Measurements from ENCODE around the gene NLGN3. TPM values are rescaled to one million over a fixed set of nuclear protein-coding genes. Genes with fewer than 3 reads are reported as not detected.

Gene NLGN3
- total RNA-seq, 4 donors from 2014 or later = 10.4 to 19.2 (median 10.8) TPM

DNA sequence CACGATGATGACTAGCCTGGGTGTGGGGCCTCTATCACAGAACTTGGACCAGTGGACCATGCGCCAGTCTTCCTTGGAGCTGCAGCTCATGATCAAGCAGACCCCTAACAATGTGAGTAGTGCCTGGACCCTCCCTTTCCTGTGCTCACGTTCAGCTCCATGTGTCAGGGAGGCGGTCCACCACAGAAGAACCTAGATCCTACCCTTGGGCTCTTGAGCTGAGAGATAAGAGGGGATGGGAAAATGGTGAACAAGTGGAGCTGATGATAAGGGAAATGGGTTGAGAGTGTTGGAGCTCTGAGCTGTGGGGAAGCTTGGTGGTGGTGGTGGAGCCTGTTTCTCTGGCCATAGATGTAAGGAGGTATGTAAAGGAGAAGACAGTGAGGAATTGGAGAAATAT is 13.1 kb upstream of the NLGN3 start:
- DNase-seq (ENCODE audit: low spot score in 2 of 2) = no peak
- TF ChIP-seq EP300 (IDR thresholded peaks at IDR 0.05) (no peak), POLR2A (IDR thresholded peaks at IDR 0.05) (no peak)
- TF ChIP-seq, protein P1, sequence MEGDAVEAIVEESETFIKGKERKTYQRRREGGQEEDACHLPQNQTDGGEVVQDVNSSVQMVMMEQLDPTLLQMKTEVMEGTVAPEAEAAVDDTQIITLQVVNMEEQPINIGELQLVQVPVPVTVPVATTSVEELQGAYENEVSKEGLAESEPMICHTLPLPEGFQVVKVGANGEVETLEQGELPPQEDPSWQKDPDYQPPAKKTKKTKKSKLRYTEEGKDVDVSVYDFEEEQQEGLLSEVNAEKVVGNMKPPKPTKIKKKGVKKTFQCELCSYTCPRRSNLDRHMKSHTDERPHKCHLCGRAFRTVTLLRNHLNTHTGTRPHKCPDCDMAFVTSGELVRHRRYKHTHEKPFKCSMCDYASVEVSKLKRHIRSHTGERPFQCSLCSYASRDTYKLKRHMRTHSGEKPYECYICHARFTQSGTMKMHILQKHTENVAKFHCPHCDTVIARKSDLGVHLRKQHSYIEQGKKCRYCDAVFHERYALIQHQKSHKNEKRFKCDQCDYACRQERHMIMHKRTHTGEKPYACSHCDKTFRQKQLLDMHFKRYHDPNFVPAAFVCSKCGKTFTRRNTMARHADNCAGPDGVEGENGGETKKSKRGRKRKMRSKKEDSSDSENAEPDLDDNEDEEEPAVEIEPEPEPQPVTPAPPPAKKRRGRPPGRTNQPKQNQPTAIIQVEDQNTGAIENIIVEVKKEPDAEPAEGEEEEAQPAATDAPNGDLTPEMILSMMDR (IDR thresholded peaks at IDR 0.05) = no peak
- Histone ChIP-seq H3K27ac (no peak overlapping the region), H3K9me3 (no peaks in the 10 kb centered on the region), H3K4me1 (peaks cover 0 to 10% (median 0%) of the 10 kb centered on the region in 4 donors), H3K27me3 (no peaks in the 10 kb centered on the region), H3K4me3 (no peak overlapping the region), H3K36me3 (peaks cover 0 to 93% (median 0%) of the 10 kb centered on the region in 3 donors)
- WGBS, 2 donors = 77 to 80% methylated on average over 1 to 4 of the region's 4 CpGs

DNA sequence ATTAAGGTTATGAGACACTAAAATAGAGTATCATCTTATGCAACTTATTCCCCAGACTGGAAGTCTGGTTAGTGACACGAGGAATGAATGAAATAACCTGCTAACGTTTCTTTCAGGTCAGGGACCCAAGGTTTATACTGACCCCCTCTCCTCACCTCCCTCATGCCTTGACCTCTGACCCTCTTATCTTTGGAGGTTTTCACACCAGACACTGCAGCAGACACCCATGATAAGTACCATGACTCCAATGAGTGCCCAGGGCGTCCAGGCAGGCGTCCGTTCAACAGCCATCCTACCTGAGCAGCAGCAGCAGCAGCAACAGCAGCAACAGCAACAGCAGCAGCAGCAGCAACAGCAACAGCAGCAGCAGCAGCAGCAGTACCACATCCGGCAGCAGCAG is 4.2 kb upstream of the NLGN3 start:
- Histone ChIP-seq H3K9me3 (no peaks in the 10 kb centered on the region), H3K36me3 (peaks cover 0 to 65% (median 0%) of the 10 kb centered on the region in 3 donors), H3K27ac (no peak overlapping the region), H3K4me1 (peaks cover 0 to 18% (median 0%) of the 10 kb centered on the region in 4 donors), H3K4me3 (no peak overlapping the region), H3K27me3 (no peaks in the 10 kb centered on the region)
- DNase-seq (ENCODE audit: low spot score in 2 of 2) = no peak
- WGBS, 2 donors = 52 to 73% methylated on average over 2 to 6 of the region's 6 CpGs
- TF ChIP-seq EP300 (IDR thresholded peaks at IDR 0.05) (no peak), POLR2A (IDR thresholded peaks at IDR 0.05) (no peak)
- TF ChIP-seq, protein P1 (IDR thresholded peaks at IDR 0.05) = no peak

DNA sequence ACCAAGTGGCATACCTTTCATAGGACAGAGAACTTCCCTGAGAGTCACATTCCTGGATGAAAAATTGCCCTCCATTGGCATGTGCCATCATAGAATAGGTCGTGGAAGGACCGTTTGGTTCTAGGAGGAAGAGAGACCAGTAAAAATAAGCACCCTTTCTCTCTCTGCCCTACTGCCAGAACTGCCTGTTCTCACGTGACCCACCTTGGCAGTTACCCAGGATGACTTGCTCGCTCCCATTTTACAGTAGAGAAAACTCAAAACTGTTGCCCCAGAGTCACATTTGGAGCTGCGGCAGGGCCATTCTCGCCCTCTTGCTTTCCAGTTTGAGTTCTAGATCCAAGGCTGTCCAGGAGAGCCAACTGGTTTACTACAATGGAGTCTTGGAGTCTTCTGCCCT is 1.1 kb upstream of the NLGN3 start:
- Histone ChIP-seq H3K4me3 (no peak overlapping the region), H3K9me3 (no peaks in the 10 kb centered on the region), H3K27ac (peak overlapping the region in 2 of 4 donors; percentile 54 to 82), H3K36me3 (peaks cover 0 to 35% (median 0%) of the 10 kb centered on the region in 3 donors), H3K4me1 (peaks cover 0 to 25% (median 0%) of the 10 kb centered on the region in 4 donors), H3K27me3 (no peaks in the 10 kb centered on the region)
- TF ChIP-seq, protein P1 (IDR thresholded peaks at IDR 0.05) = no peak
- TF ChIP-seq POLR2A (IDR thresholded peaks at IDR 0.05) (no peak), EP300 (IDR thresholded peaks at IDR 0.05) (no peak)
- peak; percentile 38 to 73 for DNase-seq (ENCODE audit: low spot score in 2 of 2)
- 3 to 50% methylated on average over 5 to 6 of the region's 6 CpGs for WGBS, 2 donors

DNA sequence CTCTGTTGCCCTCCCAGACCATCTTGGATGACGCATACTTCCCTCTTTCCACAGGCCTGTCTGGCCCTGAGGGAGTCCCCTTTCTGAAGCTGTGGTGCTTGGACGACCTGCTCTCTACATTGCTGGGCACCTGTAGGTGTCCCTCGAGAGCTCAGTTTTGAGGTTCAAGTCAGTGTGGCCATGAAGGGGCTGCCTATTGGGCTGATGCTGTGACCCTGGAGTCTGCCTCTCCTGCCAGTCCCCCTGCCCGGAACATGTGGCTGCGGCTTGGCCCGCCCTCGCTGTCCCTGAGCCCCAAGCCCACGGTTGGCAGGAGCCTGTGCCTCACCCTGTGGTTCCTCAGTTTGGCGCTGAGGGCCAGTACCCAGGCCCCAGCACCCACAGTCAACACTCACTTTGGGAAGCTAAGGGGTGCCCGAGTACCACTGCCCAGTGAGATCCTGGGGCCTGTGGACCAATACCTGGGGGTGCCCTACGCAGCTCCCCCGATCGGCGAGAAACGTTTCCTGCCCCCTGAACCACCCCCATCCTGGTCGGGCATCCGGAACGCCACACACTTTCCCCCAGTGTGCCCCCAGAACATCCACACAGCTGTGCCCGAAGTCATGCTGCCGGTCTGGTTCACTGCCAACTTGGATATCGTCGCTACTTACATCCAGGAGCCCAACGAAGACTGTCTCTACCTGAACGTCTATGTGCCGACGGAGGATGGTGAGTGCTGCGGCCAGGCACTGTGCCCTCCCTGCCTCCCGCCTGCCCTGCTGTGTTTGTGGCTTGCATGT is 3.0 kb downstream of the NLGN3 start:
- peaks cover 0 to 25% (median 0%) of the 10 kb centered on the region in 4 donors for H3K4me1 ChIP-seq
- H3K4me3 ChIP-seq = no peak overlapping the region
- TF ChIP-seq POLR2A (IDR thresholded peaks at IDR 0.05) (no peak), EP300 (IDR thresholded peaks at IDR 0.05) (no peak)
- TF ChIP-seq, protein P1 (IDR thresholded peaks at IDR 0.05) = peak in 1 of 5 experiments; percentile 12
- 33 to 79% methylated on average over 4 to 28 of the region's 28 CpGs for WGBS, 2 donors
- H3K9me3 ChIP-seq = no peaks in the 10 kb centered on the region
- H3K27ac ChIP-seq = peak overlapping the region in 2 of 4 donors; percentile 71 to 74
- H3K36me3 ChIP-seq = no peaks in the 10 kb centered on the region
- DNase-seq (ENCODE audit: low spot score in 2 of 2) = no peak
- H3K27me3 ChIP-seq = no peaks in the 10 kb centered on the region

DNA sequence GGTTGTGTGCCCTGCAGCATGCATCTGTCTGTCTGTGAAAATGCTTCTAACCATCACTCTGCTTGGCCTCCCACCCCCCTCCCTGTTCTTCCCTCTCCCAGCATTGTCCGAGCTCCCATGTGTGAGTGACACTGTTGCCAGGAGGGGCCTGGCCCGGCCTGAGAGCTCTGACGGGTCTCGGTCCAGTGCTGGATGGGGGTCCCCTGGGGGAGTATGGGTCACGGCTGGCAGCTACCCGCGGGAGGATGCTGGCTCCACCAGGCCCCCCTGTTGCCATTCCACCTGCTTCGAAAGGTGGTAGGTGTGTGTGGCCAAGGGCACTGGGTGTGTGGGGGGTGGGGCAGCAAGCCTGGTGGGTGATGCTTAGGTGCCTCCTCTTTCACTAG is 3.6 kb downstream of the NLGN3 start:
- Histone ChIP-seq H3K9me3 (no peaks in the 10 kb centered on the region), H3K27ac (peak overlapping the region in 2 of 4 donors; percentile 71 to 74), H3K36me3 (no peaks in the 10 kb centered on the region), H3K4me1 (peaks cover 0 to 22% (median 0%) of the 10 kb centered on the region in 4 donors), H3K27me3 (no peaks in the 10 kb centered on the region), H3K4me3 (no peak overlapping the region)
- TF ChIP-seq EP300 (IDR thresholded peaks at IDR 0.05) (no peak), POLR2A (IDR thresholded peaks at IDR 0.05) (no peak)
- TF ChIP-seq, protein P1 (IDR thresholded peaks at IDR 0.05) = no peak
- 78% methylated on average over 8 of the region's 8 CpGs; no CpG with 5 or more reads in 1 of the 2 donors for WGBS, 2 donors
- no peak for DNase-seq (ENCODE audit: low spot score in 2 of 2)

Data from tibial nerve (tissue), 4 donors.